ENCODE data around the gene WLS.

WLS gene

GRCh38 chr1:68112835-68113243, 119.5 kb downstream of the WLS start:
- Histone ChIP-seq H3K4me3 (ENCODE audit: low read depth, low read length) (no peak overlapping the region), H3K36me3 (ENCODE audit: control insufficient read depth, insufficient read depth, low read length) (no peaks in the 10 kb centered on the region), H3K9me3 (ENCODE audit: control insufficient read depth, insufficient read depth, low read length) (no peaks in the 10 kb centered on the region), H3K27me3 (ENCODE audit: control insufficient read depth, insufficient read depth, low read length) (no peaks in the 10 kb centered on the region), H3K4me1 (ENCODE audit: control insufficient read depth, insufficient read depth, low read length) (peaks cover 1% of the 10 kb centered on the region; the same call in 1 of the 2 replicates), H3K9ac (ENCODE audit: low read depth, low read length) (no peak overlapping the region), H3K27ac (ENCODE audit: low read depth, low read length) (no peak overlapping the region)

- Histone ChIP-seq H3K27me3 (ENCODE audit: control insufficient read depth, insufficient read depth, low read length) (no peaks in the 10 kb centered on the region), H3K27ac (ENCODE audit: low read depth, low read length) (no peak overlapping the region), H3K9ac (ENCODE audit: low read depth, low read length) (no peak overlapping the region), H3K36me3 (ENCODE audit: control insufficient read depth, insufficient read depth, low read length) (no peaks in the 10 kb centered on the region), H3K4me3 (ENCODE audit: low read depth, low read length) (no peak overlapping the region), H3K4me1 (ENCODE audit: control insufficient read depth, insufficient read depth, low read length) (peaks cover 9% of the 10 kb centered on the region), H3K9me3 (ENCODE audit: control insufficient read depth, insufficient read depth, low read length) (no peaks in the 10 kb centered on the region)
Observed at GRCh38 chr1:68111519-68112436, 120.5 kb downstream of the WLS start.

- H3K27ac ChIP-seq (ENCODE audit: low read depth, low read length): no peak overlapping the region
- H3K36me3 ChIP-seq (ENCODE audit: control insufficient read depth, insufficient read depth, low read length): no peaks in the 10 kb centered on the region
- H3K9me3 ChIP-seq (ENCODE audit: control insufficient read depth, insufficient read depth, low read length): no peaks in the 10 kb centered on the region
- no peaks in the 10 kb centered on the region for H3K27me3 ChIP-seq (ENCODE audit: control insufficient read depth, insufficient read depth, low read length)
- no peak overlapping the region for H3K4me3 ChIP-seq (ENCODE audit: low read depth, low read length)
- H3K4me1 ChIP-seq (ENCODE audit: control insufficient read depth, insufficient read depth, low read length): peaks cover 9% of the 10 kb centered on the region
- H3K9ac ChIP-seq (ENCODE audit: low read depth, low read length): no peak overlapping the region
Observed at GRCh38 chr1:68107771-68108170, 124.6 kb downstream of the WLS start.

- Histone ChIP-seq H3K36me3 (ENCODE audit: control insufficient read depth, insufficient read depth, low read length) (no peaks in the 10 kb centered on the region), H3K4me3 (ENCODE audit: low read depth, low read length) (no peak overlapping the region), H3K9me3 (ENCODE audit: control insufficient read depth, insufficient read depth, low read length) (no peaks in the 10 kb centered on the region), H3K27ac (ENCODE audit: low read depth, low read length) (no peak overlapping the region), H3K4me1 (ENCODE audit: control insufficient read depth, insufficient read depth, low read length) (peaks cover 9% of the 10 kb centered on the region), H3K9ac (ENCODE audit: low read depth, low read length) (no peak overlapping the region), H3K27me3 (ENCODE audit: control insufficient read depth, insufficient read depth, low read length) (no peaks in the 10 kb centered on the region)
Observed at GRCh38 chr1:68103884-68104554, 128.3 kb downstream of the WLS start.

- Histone ChIP-seq H3K36me3 (ENCODE audit: control insufficient read depth, insufficient read depth, low read length) (no peaks in the 10 kb centered on the region), H3K4me3 (ENCODE audit: low read depth, low read length) (no peak overlapping the region), H3K4me1 (ENCODE audit: control insufficient read depth, insufficient read depth, low read length) (peaks cover 9% of the 10 kb centered on the region), H3K27me3 (ENCODE audit: control insufficient read depth, insufficient read depth, low read length) (no peaks in the 10 kb centered on the region), H3K9ac (ENCODE audit: low read depth, low read length) (no peak overlapping the region), H3K9me3 (ENCODE audit: control insufficient read depth, insufficient read depth, low read length) (no peaks in the 10 kb centered on the region), H3K27ac (ENCODE audit: low read depth, low read length) (no peak overlapping the region)
Observed at GRCh38 chr1:68103011-68103545, 129.2 kb downstream of the WLS start.

GRCh38 chr1:68101829-68102228, 130.5 kb downstream of the WLS start:
- Histone ChIP-seq H3K9ac (ENCODE audit: low read depth, low read length) (no peak overlapping the region), H3K9me3 (ENCODE audit: control insufficient read depth, insufficient read depth, low read length) (no peaks in the 10 kb centered on the region), H3K27me3 (ENCODE audit: control insufficient read depth, insufficient read depth, low read length) (no peaks in the 10 kb centered on the region), H3K36me3 (ENCODE audit: control insufficient read depth, insufficient read depth, low read length) (no peaks in the 10 kb centered on the region), H3K4me3 (ENCODE audit: low read depth, low read length) (no peak overlapping the region), H3K27ac (ENCODE audit: low read depth, low read length) (no peak overlapping the region), H3K4me1 (ENCODE audit: control insufficient read depth, insufficient read depth, low read length) (no peaks in the 10 kb centered on the region)

- Histone ChIP-seq H3K9ac (ENCODE audit: low read depth, low read length) (no peak overlapping the region), H3K27me3 (ENCODE audit: control insufficient read depth, insufficient read depth, low read length) (no peaks in the 10 kb centered on the region), H3K36me3 (ENCODE audit: control insufficient read depth, insufficient read depth, low read length) (no peaks in the 10 kb centered on the region), H3K27ac (ENCODE audit: low read depth, low read length) (no peak overlapping the region), H3K4me1 (ENCODE audit: control insufficient read depth, insufficient read depth, low read length) (no peaks in the 10 kb centered on the region), H3K4me3 (ENCODE audit: low read depth, low read length) (no peak overlapping the region), H3K9me3 (ENCODE audit: control insufficient read depth, insufficient read depth, low read length) (no peaks in the 10 kb centered on the region)
Observed at GRCh38 chr1:68100571-68100970, 131.8 kb downstream of the WLS start.

GRCh38 chr1:68093737-68094136, 138.6 kb downstream of the WLS start:
- Histone ChIP-seq H3K36me3 (ENCODE audit: control insufficient read depth, insufficient read depth, low read length) (no peaks in the 10 kb centered on the region), H3K9me3 (ENCODE audit: control insufficient read depth, insufficient read depth, low read length) (no peaks in the 10 kb centered on the region), H3K4me3 (ENCODE audit: low read depth, low read length) (no peak overlapping the region), H3K27me3 (ENCODE audit: control insufficient read depth, insufficient read depth, low read length) (no peaks in the 10 kb centered on the region), H3K9ac (ENCODE audit: low read depth, low read length) (no peak overlapping the region), H3K4me1 (ENCODE audit: control insufficient read depth, insufficient read depth, low read length) (no peaks in the 10 kb centered on the region), H3K27ac (ENCODE audit: low read depth, low read length) (no peak overlapping the region)

GRCh38 chr1:68087184-68087583, 145.1 kb downstream of the WLS start:
- H3K9ac ChIP-seq (ENCODE audit: low read depth, low read length): no peak overlapping the region
- H3K27me3 ChIP-seq (ENCODE audit: control insufficient read depth, insufficient read depth, low read length): no peaks in the 10 kb centered on the region
- no peaks in the 10 kb centered on the region for H3K36me3 ChIP-seq (ENCODE audit: control insufficient read depth, insufficient read depth, low read length)
- H3K4me1 ChIP-seq (ENCODE audit: control insufficient read depth, insufficient read depth, low read length): no peaks in the 10 kb centered on the region
- H3K4me3 ChIP-seq (ENCODE audit: low read depth, low read length): no peak overlapping the region
- no peak overlapping the region for H3K27ac ChIP-seq (ENCODE audit: low read depth, low read length)
- H3K9me3 ChIP-seq (ENCODE audit: control insufficient read depth, insufficient read depth, low read length): no peaks in the 10 kb centered on the region

- Histone ChIP-seq H3K4me3 (ENCODE audit: low read depth, low read length) (no peak overlapping the region), H3K4me1 (ENCODE audit: control insufficient read depth, insufficient read depth, low read length) (no peaks in the 10 kb centered on the region), H3K36me3 (ENCODE audit: control insufficient read depth, insufficient read depth, low read length) (no peaks in the 10 kb centered on the region), H3K27ac (ENCODE audit: low read depth, low read length) (no peak overlapping the region), H3K9me3 (ENCODE audit: control insufficient read depth, insufficient read depth, low read length) (no peaks in the 10 kb centered on the region), H3K9ac (ENCODE audit: low read depth, low read length) (no peak overlapping the region), H3K27me3 (ENCODE audit: control insufficient read depth, insufficient read depth, low read length) (no peaks in the 10 kb centered on the region)
Observed at GRCh38 chr1:68085752-68086151, 146.6 kb downstream of the WLS start.

- Histone ChIP-seq H3K9ac (ENCODE audit: low read depth, low read length) (no peak overlapping the region), H3K27ac (ENCODE audit: low read depth, low read length) (no peak overlapping the region), H3K27me3 (ENCODE audit: control insufficient read depth, insufficient read depth, low read length) (no peaks in the 10 kb centered on the region), H3K4me1 (ENCODE audit: control insufficient read depth, insufficient read depth, low read length) (peaks cover 3% of the 10 kb centered on the region), H3K9me3 (ENCODE audit: control insufficient read depth, insufficient read depth, low read length) (no peaks in the 10 kb centered on the region), H3K4me3 (ENCODE audit: low read depth, low read length) (no peak overlapping the region), H3K36me3 (ENCODE audit: control insufficient read depth, insufficient read depth, low read length) (no peaks in the 10 kb centered on the region)
Observed at GRCh38 chr1:68083686-68084085, 148.6 kb downstream of the WLS start.
